NCI-H1694 treated with DMSO at 0.1 percent for 48 hours (cell line): ENCODE measurements around the gene SLC15A2.
"Not testable (repeated sequence)": the region's sequence is repeated elsewhere in the genome, so short reads cannot be mapped to it uniquely, and the experiment has no call there.

Experiments used
- DNase-seq: peaks from one replicate; lab custom pipeline; 2025; lab: John Stamatoyannopoulos, UW

The SLC15A2 gene

GRCh38 chr3:121926380-121926779, 32.2 kb downstream of the SLC15A2 start:
- no peak for DNase-seq

GRCh38 chr3:121938141-121938855, 44.1 kb downstream of the SLC15A2 start:
- DNase-seq = not testable (repeated sequence)

GRCh38 chr3:121941592-121941991, 47.4 kb downstream of the SLC15A2 start:
- no peak for DNase-seq

GRCh38 chr3:121942116-121942786, 48.0 kb downstream of the SLC15A2 start:
- no peak for DNase-seq

- DNase-seq = no peak
These were observed 49.2 kb downstream of the SLC15A2 start for GRCh38 chr3:121943431-121943830.

- DNase-seq = no peak
These were observed 54.4 kb downstream of the SLC15A2 start for GRCh38 chr3:121948641-121949040.

- DNase-seq = no peak
These were observed 57.2 kb downstream of the SLC15A2 start for GRCh38 chr3:121951291-121951919.

GRCh38 chr3:121956363-121956762, 62.2 kb downstream of the SLC15A2 start:
- DNase-seq = no peak

GRCh38 chr3:121957674-121958415, 63.6 kb downstream of the SLC15A2 start:
- no peak for DNase-seq

- DNase-seq = no peak
These were observed 64.6 kb downstream of the SLC15A2 start for GRCh38 chr3:121958801-121959200.

GRCh38 chr3:121961283-121961682, 67.1 kb downstream of the SLC15A2 start:
- no peak for DNase-seq

- DNase-seq = no peak
These were observed 68.2 kb downstream of the SLC15A2 start for GRCh38 chr3:121962443-121962842.

GRCh38 chr3:121963608-121964007, 69.4 kb downstream of the SLC15A2 start:
- no peak for DNase-seq

GRCh38 chr3:121969631-121970030, 75.4 kb downstream of the SLC15A2 start:
- no peak for DNase-seq

GRCh38 chr3:121970047-121970446, 75.8 kb downstream of the SLC15A2 start:
- DNase-seq = no peak

GRCh38 chr3:121974601-121975111, 80.5 kb downstream of the SLC15A2 start:
- DNase-seq = no peak

- no peak for DNase-seq
These were observed 81.6 kb downstream of the SLC15A2 start for GRCh38 chr3:121975702-121976302.

- no peak for DNase-seq
These were observed 82.5 kb downstream of the SLC15A2 start for GRCh38 chr3:121976727-121977126.

- no peak for DNase-seq
These were observed 85.0 kb downstream of the SLC15A2 start for GRCh38 chr3:121979246-121979645.

- no peak for DNase-seq
These were observed 85.7 kb downstream of the SLC15A2 start for GRCh38 chr3:121979734-121980449.

GRCh38 chr3:121980450-121980796, 86.2 kb downstream of the SLC15A2 start:
- no peak for DNase-seq
